Tibial artery (tissue), 4 donors: ENCODE data around the gene ADAM21.
"Not testable (repeated sequence)": the region's sequence is repeated elsewhere in the genome, so short reads cannot be mapped to it uniquely, and the experiment has no call there.

ENCODE experiments used
- DNase-seq, 2 donors: peaks; one replicate each; pipeline ENCODE4 v3.0.0-alpha.2; 2019
- H3K27ac ChIP-seq, 2 donors: fragments of 200-600 bp; sonication (generic) in 1 of 2; 1 replicate in 1 of 2; 2 replicates in 1 of 2; pipeline ENCODE4 v1.5.1; 2018 to 2019; ENCODE audit warnings: mild to moderate bottlenecking in 1 of 2
- H3K27me3 ChIP-seq, 2 donors: fragments of 200-600 bp; sonication (generic) in 1 of 2; one replicate each; pipeline versions ENCODE4 v1.5.1 to v1.6.0; 2016 to 2019
- H3K36me3 ChIP-seq, 3 donors: fragments of 200-600 bp; sonication (generic) in 2 of 3; one replicate each; pipeline ENCODE4 v1.5.1; 2016 to 2019; ENCODE audit warnings: mild to moderate bottlenecking in 2 of 3
- H3K4me1 ChIP-seq, 4 donors: fragments of 200-600 bp; sonication (generic) in 2 of 4; 1 replicate in 3 of 4; 2 replicates in 1 of 4; pipeline ENCODE4 v1.5.1; 2016 to 2019
- H3K4me3 ChIP-seq, 2 donors: fragments of 200-600 bp; sonication (generic) in 1 of 2; 1 replicate in 1 of 2; 2 replicates in 1 of 2; pipeline ENCODE4 v1.5.1; 2018 to 2019; ENCODE audit warnings: mild to moderate bottlenecking in 2 of 2
- H3K9me3 ChIP-seq, 3 donors: fragments of 200-600 bp; sonication (generic) in 1 of 3; one replicate each; pipeline ENCODE4 v1.5.1; 2016 to 2019
- CTCF ChIP-seq, 2 experiments: fragments of 200-600 bp in 1 of 2; fragments of 450-650 bp in 1 of 2; IDR thresholded peaks; one replicate each; pipeline ENCODE4 v1.5.1; 2017 to 2019; ENCODE audit warnings: antibody characterized with exemption in 2 of 2, mild to moderate bottlenecking in 1 of 2, moderate library complexity in 1 of 2
- intact Hi-C: fragments of 100-400 bp; cut with DNase I; formaldehyde crosslinking; loops from one replicate; pipeline ENCODE4 v1.15.0; 2023; ENCODE audit warnings: low total_unique reads

The ADAM21 gene

GRCh38 chr14:70451874-70452273, at the start of gene ADAM21:
ADAM21 (plus strand) TSS chr14:70452174; CDS start chr14:70457500, 5,326 bp downstream.
- no peak for DNase-seq
- Histone ChIP-seq H3K27me3 (no peaks in the 10 kb centered on the region), H3K9me3 (no peaks in the 10 kb centered on the region), H3K27ac (no peak within 1 kb of the TSS), H3K36me3 (no peaks in the 10 kb centered on the region), H3K4me3 (no peak within 1 kb of the TSS), H3K4me1 (no peaks in the 10 kb centered on the region)
- TF ChIP-seq CTCF (IDR thresholded peaks at IDR 0.05): no peak
- intact Hi-C loops: no loop called here

- H3K4me1 ChIP-seq, DNase-seq, H3K4me3 ChIP-seq, H3K27me3 ChIP-seq, H3K9me3 ChIP-seq, H3K36me3 ChIP-seq, H3K27ac ChIP-seq, intact Hi-C loops: not testable (repeated sequence)
Observed at GRCh38 chr14:70403335-70403734, 48.6 kb upstream of the ADAM21 start.

- H3K4me3 ChIP-seq, H3K4me1 ChIP-seq, H3K27ac ChIP-seq, H3K9me3 ChIP-seq, H3K27me3 ChIP-seq, intact Hi-C loops, DNase-seq: not testable (repeated sequence)
- H3K36me3 ChIP-seq: peaks cover 0 to 20% (median 3%) of the 10 kb centered on the region in 3 donors
Observed at GRCh38 chr14:70406216-70406615, 45.8 kb upstream of the ADAM21 start.

GRCh38 chr14:70407621-70408020, 44.4 kb upstream of the ADAM21 start:
- TF ChIP-seq CTCF (IDR thresholded peaks at IDR 0.05): no peak
- Histone ChIP-seq H3K9me3 (no peaks in the 10 kb centered on the region), H3K27ac (no peak overlapping the region), H3K4me1 (no peaks in the 10 kb centered on the region), H3K4me3 (no peak overlapping the region), H3K27me3 (no peaks in the 10 kb centered on the region), H3K36me3 (peaks cover 0 to 20% (median 3%) of the 10 kb centered on the region in 3 donors)
- no peak for DNase-seq
- intact Hi-C loops: no loop called here

GRCh38 chr14:70415788-70416187, 36.2 kb upstream of the ADAM21 start:
- Histone ChIP-seq H3K36me3 (peaks cover 0 to 4% (median 3%) of the 10 kb centered on the region in 3 donors), H3K9me3 (no peaks in the 10 kb centered on the region), H3K4me3 (peak overlapping the region; percentile 79 to 86), H3K27ac (peak overlapping the region in 1 of 2 donors; percentile 78), H3K27me3 (no peaks in the 10 kb centered on the region), H3K4me1 (peaks cover 0 to 16% (median 7%) of the 10 kb centered on the region in 4 donors)
- intact Hi-C loops: no loop called here
- no peak for TF ChIP-seq CTCF (IDR thresholded peaks at IDR 0.05)
- DNase-seq: no peak

- Histone ChIP-seq H3K36me3 (peaks cover 0 to 4% (median 3%) of the 10 kb centered on the region in 3 donors), H3K9me3 (no peaks in the 10 kb centered on the region), H3K4me3 (peak overlapping the region; percentile 79 to 86), H3K27me3 (no peaks in the 10 kb centered on the region), H3K4me1 (peaks cover 0 to 16% (median 7%) of the 10 kb centered on the region in 4 donors), H3K27ac (peak overlapping the region; percentile 70 to 78)
- no peak for DNase-seq
- intact Hi-C loops: no loop called here
- no peak for TF ChIP-seq CTCF (IDR thresholded peaks at IDR 0.05)
Observed at GRCh38 chr14:70416338-70416724, 35.6 kb upstream of the ADAM21 start.
